Naive thymus-derived CD4-positive, alpha-beta T cell (primary cell): ENCODE results near the gene FRAS1. TPM values are rescaled to one million over a fixed set of nuclear protein-coding genes. Genes with fewer than 3 reads are reported as not detected.

ENCODE experiments used
- ATAC-seq: fragments of 150-1000 bp; cut with Tn5 transposase; 2 replicates; pipeline ENCODE4 v1.10.0; 2021; ENCODE audit warnings: mild to moderate bottlenecking, moderate library complexity
- CTCF ChIA-PET: fragments of 350-600 bp; sonication (Branson Sonifier 250); formaldehyde crosslinking; loops from one replicate; lab custom pipeline; 2021; ENCODE audit warnings: antibody characterized with exemption; lab: Charles Lee
- POLR2A ChIA-PET: fragments of 350-600 bp; sonication (Branson Sonifier 250); formaldehyde crosslinking; loops from one replicate; lab custom pipeline; 2021; ENCODE audit warnings: antibody characterized with exemption, inconsistent platforms; lab: Charles Lee
- DNase-seq, 9 donors: peaks; one replicate each; pipeline versions ENCODE4 v3.0.0 to v3.0.0-alpha.2; 2020 to 2022; ENCODE audit warnings: mixed read lengths in 1 of 9
- H3K27ac ChIP-seq: one replicate; pipeline ENCODE4 v1.7.0; 2013; ENCODE audit warnings: mild to moderate bottlenecking, low read depth, low read length, moderate library complexity
- H3K27me3 ChIP-seq, 2 donors: one replicate each; pipeline ENCODE4 v1.7.0; 2013; ENCODE audit warnings: low read length in 2 of 2, mild to moderate bottlenecking in 2 of 2, moderate library complexity in 2 of 2; ENCODE audit not compliant: control insufficient read depth in 2 of 2, insufficient read depth in 2 of 2
- H3K36me3 ChIP-seq, 3 experiments: 1 replicate in 2 of 3; 2 replicates in 1 of 3; pipeline ENCODE4 v1.7.0; 2013; ENCODE audit warnings: low read length in 3 of 3, mild to moderate bottlenecking in 3 of 3, moderate library complexity in 1 of 3; ENCODE audit not compliant: insufficient read depth in 3 of 3, control insufficient read depth in 2 of 3
- H3K4me1 ChIP-seq, 2 donors: one replicate each; pipeline ENCODE4 v1.7.0; 2013; ENCODE audit warnings: low read length in 2 of 2, mild to moderate bottlenecking in 2 of 2, moderate library complexity in 1 of 2; ENCODE audit not compliant: control insufficient read depth in 2 of 2, insufficient read depth in 2 of 2
- H3K4me3 ChIP-seq: 2 replicates; pipeline ENCODE4 v1.7.0; 2013; ENCODE audit warnings: mild to moderate bottlenecking, low read length
- H3K9me3 ChIP-seq, 3 experiments: 1 replicate in 2 of 3; 2 replicates in 1 of 3; pipeline ENCODE4 v1.7.0; 2013; ENCODE audit warnings: low read length in 3 of 3; ENCODE audit not compliant: control insufficient read depth in 2 of 3
- H3K27ac Mint-ChIP-seq, 9 donors: one replicate each; pipeline ENCODE4 v1.8.0; 2020 to 2022; ENCODE audit warnings: mixed read lengths in 9 of 9, mild to moderate bottlenecking in 8 of 9, moderate library complexity in 5 of 9, inconsistent platforms in 2 of 9
- H3K27me3 Mint-ChIP-seq, 5 donors: one replicate each; pipeline ENCODE4 v1.8.0; 2021 to 2022; ENCODE audit warnings: mixed read lengths in 5 of 5, mild to moderate bottlenecking in 1 of 5
- H3K36me3 Mint-ChIP-seq, 5 donors: one replicate each; pipeline ENCODE4 v1.8.0; 2020 to 2022; ENCODE audit warnings: mixed read lengths in 5 of 5, mild to moderate bottlenecking in 3 of 5, inconsistent platforms in 1 of 5
- H3K4me1 Mint-ChIP-seq, 7 donors: one replicate each; pipeline ENCODE4 v1.8.0; 2020 to 2022; ENCODE audit warnings: mixed read lengths in 7 of 7, mild to moderate bottlenecking in 3 of 7, inconsistent platforms in 1 of 7
- H3K4me3 Mint-ChIP-seq, 10 donors: one replicate each; pipeline ENCODE4 v1.8.0; 2020 to 2022; ENCODE audit warnings: mild to moderate bottlenecking in 10 of 10, mixed read lengths in 10 of 10, moderate library complexity in 6 of 10, inconsistent platforms in 2 of 10
- H3K9me3 Mint-ChIP-seq, 11 donors: one replicate each; pipeline ENCODE4 v1.8.0; 2020 to 2022; ENCODE audit warnings: mixed read lengths in 11 of 11, mild to moderate bottlenecking in 4 of 11, inconsistent platforms in 1 of 11, moderate library complexity in 1 of 11
- intact Hi-C, 2 donors: fragments of 100-400 bp; cut with micrococcal nuclease; formaldehyde crosslinking; loops; one replicate each; pipeline ENCODE4 v1.15.1; 2023
- polyA plus RNA-seq, 2 donors: library from polyadenylated mRNA; unstranded; fragments of 300-500 nt; fragmentation: Illumina TruSeq; gene quantifications; one replicate each; pipeline ENCODE4 v1.2.3, GENCODE V29; 2021
- total RNA-seq, 6 experiments: library from RNA in 5 of 6; stranded (reverse) in 5 of 6; gene quantifications; 1 replicate in 5 of 6; 2 replicates in 1 of 6; pipeline ENCODE4 v1.2.3 and lab custom pipeline; 2021 to 2026

The FRAS1 gene
- total and polyA plus RNA-seq, 7 experiments from 2014 or later: 0.02 TPM; not detected in 6

- no peaks in the 10 kb centered on the region for H3K4me1 Mint-ChIP-seq
- peaks cover 0 to 16% (median 5%) of the 10 kb centered on the region in 11 donors for H3K9me3 Mint-ChIP-seq
- peaks cover 0 to 5% (median 0%) of the 10 kb centered on the region in 5 donors for H3K36me3 Mint-ChIP-seq
- Histone ChIP-seq H3K4me1 (no peaks in the 10 kb centered on the region), H3K4me3 (no peak overlapping the region), H3K9me3 (no peaks in the 10 kb centered on the region), H3K27ac (no peak overlapping the region), H3K27me3 (no peaks in the 10 kb centered on the region), H3K36me3 (no peaks in the 10 kb centered on the region)
- POLR2A ChIA-PET: no interaction called here
- CTCF ChIA-PET: no interaction called here
- intact Hi-C loops: no loop called here
- H3K27me3 Mint-ChIP-seq: peaks cover 3 to 25% (median 15%) of the 10 kb centered on the region in 5 donors
- H3K4me3 Mint-ChIP-seq: no peak overlapping the region
- ATAC-seq (no peak), DNase-seq (no peak)
- H3K27ac Mint-ChIP-seq: no peak overlapping the region
Measured at GRCh38 chr4:78226279-78226678, 169.2 kb downstream of the FRAS1 start.

GRCh38 chr4:78227411-78228057 lies 170.4 kb downstream of the FRAS1 start:
- Histone ChIP-seq H3K4me1 (no peaks in the 10 kb centered on the region), H3K36me3 (no peaks in the 10 kb centered on the region), H3K9me3 (no peaks in the 10 kb centered on the region), H3K27me3 (no peaks in the 10 kb centered on the region), H3K27ac (no peak overlapping the region), H3K4me3 (no peak overlapping the region)
- Mint-ChIP-seq H3K4me1 (no peaks in the 10 kb centered on the region), H3K9me3 (peaks cover 0 to 16% (median 5%) of the 10 kb centered on the region in 11 donors), H3K27me3 (peaks cover 3 to 16% (median 13%) of the 10 kb centered on the region in 5 donors), H3K4me3 (no peak overlapping the region), H3K27ac (no peak overlapping the region), H3K36me3 (peaks cover 0 to 5% (median 0%) of the 10 kb centered on the region in 5 donors)
- ATAC-seq (no peak), DNase-seq (no peak)
- intact Hi-C loops: no loop called here
- POLR2A ChIA-PET: no interaction called here
- CTCF ChIA-PET: no interaction called here

- H3K36me3 ChIP-seq: no peaks in the 10 kb centered on the region
- Mint-ChIP-seq H3K4me3 (no peak overlapping the region), H3K36me3 (no peaks in the 10 kb centered on the region), H3K27ac (no peak overlapping the region), H3K9me3 (no peaks in the 10 kb centered on the region), H3K27me3 (peaks cover 0 to 18% (median 0%) of the 10 kb centered on the region in 5 donors), H3K4me1 (no peaks in the 10 kb centered on the region)
- H3K4me3 ChIP-seq: no peak overlapping the region
- H3K27ac ChIP-seq: no peak overlapping the region
- intact Hi-C loops: no loop called here
- no peaks in the 10 kb centered on the region for H3K4me1 ChIP-seq
- DNase-seq (no peak), ATAC-seq (no peak)
- POLR2A ChIA-PET: no interaction called here
- H3K27me3 ChIP-seq: no peaks in the 10 kb centered on the region
- no peaks in the 10 kb centered on the region for H3K9me3 ChIP-seq
- CTCF ChIA-PET: interaction anchor here (0.6 kb wide), 1 partner anchor 333 kb away, joined by 3 read pairs; no protein-coding TSS in a partner anchor
Measured at GRCh38 chr4:78235800-78236199, 178.7 kb downstream of the FRAS1 start.

GRCh38 chr4:78237360-78237759 lies 180.2 kb downstream of the FRAS1 start:
- CTCF ChIA-PET: no interaction called here
- H3K4me1 Mint-ChIP-seq: no peaks in the 10 kb centered on the region
- no peak for ATAC-seq

GRCh38 chr4:78242071-78242470 lies 184.9 kb downstream of the FRAS1 start:
- H3K27ac Mint-ChIP-seq: no peak overlapping the region
- H3K4me3 Mint-ChIP-seq: no peak overlapping the region
- H3K27me3 Mint-ChIP-seq: peaks cover 2 to 20% (median 7%) of the 10 kb centered on the region in 5 donors
- H3K27ac ChIP-seq: no peak overlapping the region
- ChIA-PET CTCF (no interaction called here), POLR2A (no interaction called here)
- H3K36me3 Mint-ChIP-seq: no peaks in the 10 kb centered on the region
- no peaks in the 10 kb centered on the region for H3K36me3 ChIP-seq
- H3K9me3 ChIP-seq: no peaks in the 10 kb centered on the region
- H3K4me3 ChIP-seq: no peak overlapping the region
- H3K4me1 ChIP-seq: no peaks in the 10 kb centered on the region
- DNase-seq (no peak), ATAC-seq (no peak)
- no peaks in the 10 kb centered on the region for H3K9me3 Mint-ChIP-seq
- H3K27me3 ChIP-seq: no peaks in the 10 kb centered on the region
- intact Hi-C loops: no loop called here
- H3K4me1 Mint-ChIP-seq: no peaks in the 10 kb centered on the region

More at GRCh38 chr4:78237360-78237759, 180.2 kb downstream of the FRAS1 start:
- intact Hi-C loops: no loop called here
- Mint-ChIP-seq H3K4me3 (no peak overlapping the region), H3K27ac (no peak overlapping the region), H3K36me3 (no peaks in the 10 kb centered on the region), H3K9me3 (no peaks in the 10 kb centered on the region), H3K27me3 (peaks cover 0 to 18% (median 0%) of the 10 kb centered on the region in 5 donors)
- DNase-seq: no peak
- H3K4me3 ChIP-seq: no peak overlapping the region
- POLR2A ChIA-PET: no interaction called here
- no peak overlapping the region for H3K27ac ChIP-seq
- no peaks in the 10 kb centered on the region for H3K27me3 ChIP-seq
- no peaks in the 10 kb centered on the region for H3K4me1 ChIP-seq
- no peaks in the 10 kb centered on the region for H3K9me3 ChIP-seq
- H3K36me3 ChIP-seq: no peaks in the 10 kb centered on the region

GRCh38 chr4:78244705-78245485 lies 187.8 kb downstream of the FRAS1 start:
- Histone ChIP-seq H3K4me1 (no peaks in the 10 kb centered on the region), H3K36me3 (no peaks in the 10 kb centered on the region), H3K9me3 (no peaks in the 10 kb centered on the region), H3K4me3 (no peak overlapping the region), H3K27me3 (no peaks in the 10 kb centered on the region), H3K27ac (no peak overlapping the region)
- Mint-ChIP-seq H3K4me1 (no peaks in the 10 kb centered on the region), H3K4me3 (no peak overlapping the region), H3K9me3 (no peaks in the 10 kb centered on the region), H3K36me3 (no peaks in the 10 kb centered on the region), H3K27ac (no peak overlapping the region), H3K27me3 (peaks cover 7 to 20% (median 13%) of the 10 kb centered on the region in 5 donors)
- DNase-seq (no peak), ATAC-seq (no peak)
- ChIA-PET CTCF (no interaction called here), POLR2A (no interaction called here)
- intact Hi-C loops: no loop called here
